ENCODE results near the gene FAM43B.

Gene FAM43B

GRCh38 chr1:20552728-20553445 is 514 bp downstream of the FAM43B start:
- no peak for DNase-seq

GRCh38 chr1:20555025-20555757 is 2.8 kb downstream of the FAM43B start:
- DNase-seq = no peak

- no peak for DNase-seq
Measured at GRCh38 chr1:20555758-20556120, 3.4 kb downstream of the FAM43B start.

- DNase-seq = no peak
Measured at GRCh38 chr1:20558191-20558590, 5.8 kb downstream of the FAM43B start.

- no peak for DNase-seq
Measured at GRCh38 chr1:20560966-20561365, 8.6 kb downstream of the FAM43B start.

GRCh38 chr1:20565234-20565633 is 12.9 kb downstream of the FAM43B start:
- no peak for DNase-seq

- no peak for DNase-seq
Measured at GRCh38 chr1:20569523-20570098, 17.2 kb downstream of the FAM43B start.

GRCh38 chr1:20571427-20571826 is 19.1 kb downstream of the FAM43B start:
- no peak for DNase-seq

- no peak for DNase-seq
Measured at GRCh38 chr1:20573987-20574386, 21.6 kb downstream of the FAM43B start.

- no peak for DNase-seq
Measured at GRCh38 chr1:20574686-20575540, 22.5 kb downstream of the FAM43B start.

- DNase-seq = no peak
Measured at GRCh38 chr1:20575541-20576336, 23.4 kb downstream of the FAM43B start.

- DNase-seq = no peak
Measured at GRCh38 chr1:20578062-20578461, 25.7 kb downstream of the FAM43B start.

- no peak for DNase-seq
Measured at GRCh38 chr1:20578721-20579395, 26.5 kb downstream of the FAM43B start.

- DNase-seq = no peak
Measured at GRCh38 chr1:20584890-20585289, 32.5 kb downstream of the FAM43B start.

GRCh38 chr1:20586953-20587660 is 34.7 kb downstream of the FAM43B start:
- DNase-seq = no peak

- no peak for DNase-seq
Measured at GRCh38 chr1:20587661-20588053, 35.3 kb downstream of the FAM43B start.

- no peak for DNase-seq
Measured at GRCh38 chr1:20588634-20589225, 36.4 kb downstream of the FAM43B start, which contains the start of gene CDA. CDA (plus strand) TSS chr1:20589097; CDS start chr1:20589130, 33 bp downstream.

- no peak for DNase-seq
Measured at GRCh38 chr1:20589331-20590278, 37.2 kb downstream of the FAM43B start.

- no peak for DNase-seq
Measured at GRCh38 chr1:20590306-20590777, 38.0 kb downstream of the FAM43B start.
